B cell (primary cell): ENCODE measurements around the gene IL22RA2.

ENCODE experiments used
- EZH2 ChIP-seq: IDR thresholded peaks from 2 replicates; pipeline ENCODE4 v1.6.1; 2012; ENCODE audit warnings: borderline replicate concordance, low read depth, mild to moderate bottlenecking, moderate library complexity, low read length; ENCODE audit not compliant: insufficient read depth, poor library complexity, severe bottlenecking
- TF ChIP-seq, protein P1 (sequence below): fragments of 200-600 bp; IDR thresholded peaks from one replicate; pipeline ENCODE4 v1.8.0; 2022; ENCODE audit warnings: antibody characterized with exemption, mild to moderate bottlenecking

- TF ChIP-seq, protein P1, sequence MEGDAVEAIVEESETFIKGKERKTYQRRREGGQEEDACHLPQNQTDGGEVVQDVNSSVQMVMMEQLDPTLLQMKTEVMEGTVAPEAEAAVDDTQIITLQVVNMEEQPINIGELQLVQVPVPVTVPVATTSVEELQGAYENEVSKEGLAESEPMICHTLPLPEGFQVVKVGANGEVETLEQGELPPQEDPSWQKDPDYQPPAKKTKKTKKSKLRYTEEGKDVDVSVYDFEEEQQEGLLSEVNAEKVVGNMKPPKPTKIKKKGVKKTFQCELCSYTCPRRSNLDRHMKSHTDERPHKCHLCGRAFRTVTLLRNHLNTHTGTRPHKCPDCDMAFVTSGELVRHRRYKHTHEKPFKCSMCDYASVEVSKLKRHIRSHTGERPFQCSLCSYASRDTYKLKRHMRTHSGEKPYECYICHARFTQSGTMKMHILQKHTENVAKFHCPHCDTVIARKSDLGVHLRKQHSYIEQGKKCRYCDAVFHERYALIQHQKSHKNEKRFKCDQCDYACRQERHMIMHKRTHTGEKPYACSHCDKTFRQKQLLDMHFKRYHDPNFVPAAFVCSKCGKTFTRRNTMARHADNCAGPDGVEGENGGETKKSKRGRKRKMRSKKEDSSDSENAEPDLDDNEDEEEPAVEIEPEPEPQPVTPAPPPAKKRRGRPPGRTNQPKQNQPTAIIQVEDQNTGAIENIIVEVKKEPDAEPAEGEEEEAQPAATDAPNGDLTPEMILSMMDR, result no peak
- TF ChIP-seq EZH2, result no peak
These were observed 11.8 kb upstream of the IL22RA2 start for GRCh38 chr6:137185290-137185689.
